ENCODE data around the gene TNFAIP1. TPM values are rescaled to one million over a fixed set of nuclear protein-coding genes. Genes with fewer than 3 reads are reported as not detected.
A peak's percentile ranks its signal among the peaks of the same experiment; 100 is the strongest.

TNFAIP1 gene
- total RNA-seq, 1 donor from 2014 or later = 28.5 TPM

- FAIRE-seq = no peak
- DNase-seq (ENCODE audit: low spot score in 2 of 2) = no peak
These were observed 8.4 kb downstream of the TNFAIP1 start for GRCh38 chr17:28344011-28344410.

- FAIRE-seq (no peak), DNase-seq (ENCODE audit: low spot score in 2 of 2) (no peak)
These were observed 8.9 kb downstream of the TNFAIP1 start for GRCh38 chr17:28344435-28344901.

DNA sequence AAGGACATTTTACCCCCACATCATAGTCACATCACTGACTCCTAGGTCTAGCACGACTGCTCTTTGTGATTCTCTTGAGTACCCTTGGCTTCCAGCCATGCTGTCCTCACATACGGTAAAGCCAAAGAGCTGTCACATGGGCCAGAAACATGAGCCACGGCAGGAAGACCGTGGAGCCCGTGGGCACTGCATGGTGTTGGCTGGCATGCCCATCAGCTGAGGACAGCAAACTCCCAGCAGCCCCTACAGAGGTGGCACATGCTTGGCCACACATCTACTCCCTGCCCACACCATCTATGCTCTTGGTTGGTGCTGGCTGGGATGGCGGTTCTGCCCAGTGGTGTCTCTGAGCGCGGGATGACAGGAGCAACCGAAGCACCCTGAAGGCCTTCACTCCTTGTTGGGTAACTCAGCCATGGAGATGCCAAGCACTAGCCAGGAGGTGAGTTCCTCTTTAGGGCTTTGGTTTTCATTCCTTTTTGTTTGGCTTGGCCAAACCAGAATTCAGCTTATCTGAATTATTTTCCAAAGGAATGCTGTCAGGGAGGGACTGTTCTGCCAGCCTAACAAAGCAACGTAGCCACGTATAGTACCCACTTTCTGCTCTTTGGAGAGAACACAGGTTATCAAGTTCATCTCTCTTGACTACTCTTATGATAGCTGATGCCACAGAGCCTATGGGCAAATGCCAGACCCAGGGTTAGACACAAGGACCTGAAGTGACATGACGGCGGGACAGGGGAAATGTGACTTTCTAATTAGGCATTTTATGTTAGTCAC, 10.0 kb downstream of the TNFAIP1 start:
- no peak for DNase-seq (ENCODE audit: low spot score in 2 of 2)
- FAIRE-seq = no peak

GRCh38 chr17:28346199-28346580, 10.6 kb downstream of the TNFAIP1 start:
- DNase-seq (ENCODE audit: low spot score in 2 of 2) = no peak

GRCh38 chr17:28346746-28347246, 11.2 kb downstream of the TNFAIP1 start:
- FAIRE-seq (no peak), DNase-seq (ENCODE audit: low spot score in 2 of 2) (no peak)

More at GRCh38 chr17:28346199-28346580, 10.6 kb downstream of the TNFAIP1 start:
- no peak for FAIRE-seq

DNA sequence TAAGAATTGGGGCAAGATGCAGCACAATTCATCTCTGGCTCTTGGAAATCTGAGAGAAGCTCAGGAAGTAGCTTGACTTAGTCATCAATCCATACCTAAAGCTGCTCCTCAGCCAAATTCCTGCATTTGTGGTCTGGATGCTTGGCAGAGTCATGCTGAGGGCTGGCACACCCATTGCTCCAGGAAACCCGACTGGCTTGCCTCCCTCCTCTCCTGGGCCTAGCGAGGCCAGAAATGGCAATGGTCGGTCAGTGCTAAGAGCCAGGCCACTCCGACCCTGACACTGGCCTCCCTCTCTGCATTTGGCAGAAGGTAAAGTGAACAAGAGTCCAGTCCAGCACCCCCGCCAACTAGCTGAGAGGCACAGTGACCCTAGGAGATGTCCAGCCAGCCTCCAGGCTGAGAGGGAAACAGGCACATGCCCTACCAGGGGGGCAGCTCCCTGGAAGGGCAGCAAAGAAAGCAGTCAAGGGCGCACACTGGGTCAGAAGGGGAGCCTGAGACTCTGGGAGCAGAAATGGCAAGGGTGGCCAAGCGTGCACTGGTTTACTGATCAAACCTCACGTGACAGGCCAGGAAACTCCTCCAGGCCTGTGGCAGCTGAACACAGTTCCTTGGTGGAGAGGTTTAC, 11.8 kb downstream of the TNFAIP1 start:
- DNase-seq (ENCODE audit: low spot score in 2 of 2) = no peak
- FAIRE-seq = no peak

- no peak for DNase-seq (ENCODE audit: low spot score in 2 of 2)
These were observed 13.4 kb downstream of the TNFAIP1 start for GRCh38 chr17:28348979-28349378.

GRCh38 chr17:28350271-28350670, 14.7 kb downstream of the TNFAIP1 start:
- DNase-seq (ENCODE audit: low spot score in 2 of 2) = no peak
- no peak for FAIRE-seq

More at GRCh38 chr17:28348979-28349378, 13.4 kb downstream of the TNFAIP1 start:
- FAIRE-seq = no peak

GRCh38 chr17:28357061-28357900, 21.7 kb downstream of the TNFAIP1 start, which contains the start of gene POLDIP2:
Gene POLDIP2, minus strand, starts transcription at chr17:28357527. Its CDS starts 79 bp downstream, at chr17:28357448.
- no peak for FAIRE-seq

GRCh38 chr17:28357901-28358197, 22.3 kb downstream of the TNFAIP1 start:
- FAIRE-seq = no peak
- DNase-seq (ENCODE audit: low spot score in 2 of 2) = no peak

More at GRCh38 chr17:28357061-28357900, 21.7 kb downstream of the TNFAIP1 start, which contains the start of gene POLDIP2:
- DNase-seq (ENCODE audit: low spot score in 2 of 2) = peak; percentile 98

DNA sequence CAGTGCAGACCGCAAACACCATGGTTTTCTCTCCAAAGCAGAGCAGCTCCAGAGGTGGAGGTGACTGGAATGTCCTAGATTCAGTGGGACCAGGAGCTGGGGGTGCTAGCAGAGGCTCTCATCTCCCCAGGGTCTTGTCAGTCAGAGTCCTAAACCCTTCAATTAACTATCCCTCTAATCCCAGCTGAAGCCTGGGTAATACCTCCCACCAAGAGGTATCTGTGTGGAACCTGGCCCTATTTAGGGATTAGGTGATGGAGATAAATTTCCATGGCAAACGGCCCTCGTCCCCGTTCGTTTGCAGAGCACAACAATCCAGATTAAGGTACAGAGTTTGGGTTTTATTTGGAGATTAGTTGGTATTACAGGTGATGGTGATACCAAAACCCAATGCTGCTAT, 27.6 kb downstream of the TNFAIP1 start:
- no peak for FAIRE-seq
- DNase-seq (ENCODE audit: low spot score in 2 of 2) = no peak

GRCh38 chr17:28363776-28364650, 28.5 kb downstream of the TNFAIP1 start:
- DNase-seq (ENCODE audit: low spot score in 2 of 2) (no peak), FAIRE-seq (no peak)

DNA sequence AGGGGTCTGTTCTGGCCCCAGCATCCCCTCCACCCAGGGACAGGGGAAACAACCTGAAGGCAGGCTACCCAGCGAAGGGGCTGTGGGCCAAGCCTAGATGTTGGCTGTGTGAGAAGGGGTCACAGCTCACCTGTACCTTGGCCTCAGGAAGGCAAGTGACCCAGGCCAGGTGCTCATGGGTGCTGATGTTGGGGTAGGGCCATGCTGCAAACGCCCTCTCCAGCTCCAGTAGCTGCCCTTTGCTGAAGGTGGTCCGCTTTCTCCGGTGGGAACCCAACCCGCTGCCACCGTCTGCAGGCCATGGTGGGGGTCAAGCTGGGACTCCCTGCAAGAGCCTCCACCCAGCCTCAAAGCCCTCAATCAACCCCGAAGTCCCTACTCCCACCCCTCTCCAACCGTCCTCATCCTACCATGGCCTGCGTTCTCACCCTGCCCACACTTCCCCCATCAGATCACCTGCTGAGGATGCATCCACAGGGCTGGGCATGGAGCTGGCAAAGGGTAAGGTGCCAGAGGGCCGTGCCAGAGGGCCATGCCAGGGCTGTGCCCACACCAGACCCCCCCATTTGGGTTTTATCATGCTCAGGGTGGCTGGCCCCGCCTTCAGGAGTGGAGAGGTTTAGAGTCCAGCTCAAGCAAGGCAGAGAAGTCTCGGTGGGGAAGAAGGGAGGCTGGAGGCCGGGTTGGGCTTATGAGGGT, 29.3 kb downstream of the TNFAIP1 start, which contains the start of gene SEBOX:
Gene SEBOX, minus strand, starts transcription at position 535 of the 699 bp plus-strand sequence. Its CDS starts 48 bp downstream, at position 487.
- DNase-seq (ENCODE audit: low spot score in 2 of 2) = no peak
- no peak for FAIRE-seq

DNA sequence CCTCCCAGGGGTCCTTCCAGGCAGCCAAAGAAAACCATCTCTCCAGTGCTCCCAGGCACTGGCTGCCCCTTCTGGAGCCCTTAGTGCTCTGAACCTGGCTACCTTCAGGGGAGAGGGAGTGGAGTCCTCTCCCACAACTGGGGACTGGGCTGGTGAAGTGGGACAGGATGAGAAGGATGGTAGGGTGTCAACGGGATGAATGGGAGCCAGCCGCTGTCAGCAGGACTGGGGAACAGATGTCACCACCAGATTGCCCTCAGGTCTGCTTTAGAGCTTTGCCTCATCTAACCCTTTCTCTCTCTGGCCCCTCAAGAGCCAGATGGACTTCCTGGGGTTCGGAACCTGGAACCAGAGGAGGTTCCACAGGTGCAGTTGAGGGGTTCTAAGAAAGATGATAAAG, 29.9 kb downstream of the TNFAIP1 start:
- FAIRE-seq = no peak
- DNase-seq (ENCODE audit: low spot score in 2 of 2) = no peak

- no peak for FAIRE-seq
These were observed 31.0 kb downstream of the TNFAIP1 start for GRCh38 chr17:28366605-28367004.

DNA sequence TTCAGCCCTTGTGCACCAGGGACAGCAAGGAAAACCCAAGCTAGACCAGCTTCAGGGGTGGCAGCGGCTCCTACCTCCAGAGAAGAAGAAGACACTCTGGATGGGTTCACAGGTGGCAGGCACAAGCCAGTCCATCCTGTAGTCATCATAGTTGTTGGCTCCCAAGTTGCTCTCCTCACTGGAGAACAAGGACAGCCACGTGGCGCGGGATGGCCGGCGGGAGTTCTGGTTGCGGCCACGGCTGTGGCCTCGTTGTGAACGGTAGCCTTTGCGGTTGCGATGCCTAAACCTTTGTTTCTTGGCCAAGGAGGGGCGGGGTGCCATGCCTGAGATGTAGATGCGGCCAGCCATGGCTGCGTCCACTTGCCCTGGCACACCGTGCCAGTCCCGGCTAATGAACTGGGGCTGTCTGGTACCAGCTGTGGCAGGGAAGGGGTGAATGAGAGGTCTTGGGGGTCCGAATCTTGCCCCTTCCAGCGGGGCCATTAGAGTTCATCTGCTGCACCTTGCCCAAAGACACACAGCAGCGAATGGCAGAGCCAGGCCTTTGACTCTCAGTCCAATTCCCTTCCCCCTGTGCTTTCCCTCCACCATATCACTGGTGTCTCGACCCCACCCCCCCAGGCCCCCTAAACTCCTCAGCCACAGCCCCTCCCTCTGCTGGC, 32.2 kb downstream of the TNFAIP1 start:
- FAIRE-seq = no peak
- DNase-seq (ENCODE audit: low spot score in 2 of 2) = no peak

More at GRCh38 chr17:28366605-28367004, 31.0 kb downstream of the TNFAIP1 start:
- no peak for DNase-seq (ENCODE audit: low spot score in 2 of 2)

GRCh38 chr17:28368306-28368831, 32.8 kb downstream of the TNFAIP1 start:
- DNase-seq (ENCODE audit: low spot score in 2 of 2) (no peak), FAIRE-seq (no peak)
